ENCODE data around the gene ZNF566. TPM values are rescaled to one million over a fixed set of nuclear protein-coding genes. Genes with fewer than 3 reads are reported as not detected.
A peak's percentile ranks its signal among the peaks of the same experiment; 100 is the strongest.

ZNF566 gene
- polyA plus RNA-seq, 1 experiment, result 4.9 TPM

DNA sequence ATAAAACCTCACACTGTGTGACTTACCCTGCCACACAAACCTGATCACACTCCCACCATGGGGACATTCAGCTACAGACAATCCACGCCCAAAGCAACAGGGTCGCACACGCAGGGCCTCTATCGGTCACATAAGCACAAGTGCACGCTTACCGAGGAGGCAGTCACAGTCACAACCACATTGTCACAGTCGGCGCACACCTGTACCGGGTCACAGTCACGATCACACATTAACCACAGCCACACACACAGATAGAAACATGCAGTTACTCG, 579 bp downstream of the ZNF566 start:
- CTCF ChIA-PET, result interaction anchor here (0.7 to 1.4 kb wide), 2 partner anchors 10 to 110 kb away, joined by 3 to 11 read pairs; partner anchors contain the start of gene ZFP14
- TF ChIP-seq, protein P1, sequence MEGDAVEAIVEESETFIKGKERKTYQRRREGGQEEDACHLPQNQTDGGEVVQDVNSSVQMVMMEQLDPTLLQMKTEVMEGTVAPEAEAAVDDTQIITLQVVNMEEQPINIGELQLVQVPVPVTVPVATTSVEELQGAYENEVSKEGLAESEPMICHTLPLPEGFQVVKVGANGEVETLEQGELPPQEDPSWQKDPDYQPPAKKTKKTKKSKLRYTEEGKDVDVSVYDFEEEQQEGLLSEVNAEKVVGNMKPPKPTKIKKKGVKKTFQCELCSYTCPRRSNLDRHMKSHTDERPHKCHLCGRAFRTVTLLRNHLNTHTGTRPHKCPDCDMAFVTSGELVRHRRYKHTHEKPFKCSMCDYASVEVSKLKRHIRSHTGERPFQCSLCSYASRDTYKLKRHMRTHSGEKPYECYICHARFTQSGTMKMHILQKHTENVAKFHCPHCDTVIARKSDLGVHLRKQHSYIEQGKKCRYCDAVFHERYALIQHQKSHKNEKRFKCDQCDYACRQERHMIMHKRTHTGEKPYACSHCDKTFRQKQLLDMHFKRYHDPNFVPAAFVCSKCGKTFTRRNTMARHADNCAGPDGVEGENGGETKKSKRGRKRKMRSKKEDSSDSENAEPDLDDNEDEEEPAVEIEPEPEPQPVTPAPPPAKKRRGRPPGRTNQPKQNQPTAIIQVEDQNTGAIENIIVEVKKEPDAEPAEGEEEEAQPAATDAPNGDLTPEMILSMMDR (IDR thresholded peaks at IDR 0.05; ENCODE audit: low read depth, low read length), result no peak
- Histone ChIP-seq H3K27me3 (ENCODE audit: control insufficient read depth, insufficient read depth, low read length) (no peaks in the 10 kb centered on the region), H3K9me3 (ENCODE audit: control insufficient read depth, insufficient read depth, low read length) (peaks cover 19% of the 10 kb centered on the region), H3K4me3 (ENCODE audit: low read depth, low read length) (peak overlapping the region; percentile 99), H3K27ac (ENCODE audit: low read depth, low read length) (peak overlapping the region; percentile 98)
- POLR2A ChIA-PET, result interaction anchor here (0.5 to 2.5 kb wide), 4 partner anchors 10 to 274 kb away, joined by 3 to 17 read pairs (median 7); partner anchors contain the start of genes ZNF146, ZNF260, ZNF529 and ZNF565
- DNase-seq (ENCODE audit: low read depth, low spot score), result no peak

DNA sequence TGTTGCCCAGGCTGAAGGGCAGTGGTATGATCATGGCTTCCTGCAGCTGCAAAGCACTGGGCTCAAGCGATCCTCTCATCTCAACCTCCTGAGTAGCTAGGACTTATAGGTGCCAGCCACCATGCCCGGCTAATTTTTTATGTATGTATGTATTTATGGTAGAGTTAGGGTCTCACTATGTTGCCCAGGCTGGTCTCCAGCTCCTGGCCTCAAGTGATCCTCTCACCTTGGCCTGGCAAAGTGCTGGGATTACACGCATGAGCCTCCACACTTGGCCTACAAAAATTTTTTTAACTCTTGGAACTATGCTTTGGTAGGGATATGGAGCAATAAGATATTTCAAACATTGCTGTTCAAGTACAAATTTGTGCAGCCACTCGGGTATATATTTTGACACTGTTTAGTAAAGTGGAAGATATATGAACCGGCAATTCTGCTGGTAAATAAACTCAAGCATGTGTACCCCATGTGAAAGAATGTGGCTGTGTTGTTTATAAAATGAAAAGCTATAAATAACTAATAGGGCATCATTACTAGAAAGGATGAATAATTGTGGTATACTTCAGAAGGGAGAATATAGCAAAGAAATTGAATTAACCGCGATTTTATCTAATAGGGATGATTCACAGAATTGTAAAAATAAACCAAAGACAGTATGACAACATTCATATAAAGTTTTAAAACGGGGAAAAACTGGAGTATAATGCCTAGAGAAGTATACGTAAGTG, 1.1 kb downstream of the ZNF566 start:
- no peak for DNase-seq (ENCODE audit: low read depth, low spot score)
- TF ChIP-seq, protein P1 (IDR thresholded peaks at IDR 0.05; ENCODE audit: low read depth, low read length), result no peak
- Histone ChIP-seq H3K27ac (ENCODE audit: low read depth, low read length) (peak overlapping the region; percentile 98), H3K9me3 (ENCODE audit: control insufficient read depth, insufficient read depth, low read length) (peaks cover 22% of the 10 kb centered on the region), H3K27me3 (ENCODE audit: control insufficient read depth, insufficient read depth, low read length) (no peaks in the 10 kb centered on the region), H3K4me3 (ENCODE audit: low read depth, low read length) (peak overlapping the region; percentile 99)
- ChIA-PET CTCF (interaction anchor here (1.4 kb wide), 1 partner anchor 9 kb away, joined by 11 read pairs; no protein-coding TSS in a partner anchor), POLR2A (interaction anchor here (0.7 to 2.5 kb wide), 2 partner anchors 40 to 73 kb away, joined by 6 to 17 read pairs; partner anchors contain the start of gene ZNF260)

GRCh38 chr19:36483653-36484052, 5.7 kb downstream of the ZNF566 start:
- TF ChIP-seq, protein P1 (IDR thresholded peaks at IDR 0.05; ENCODE audit: low read depth, low read length), result no peak
- H3K9me3 ChIP-seq (ENCODE audit: control insufficient read depth, insufficient read depth, low read length), result peaks cover 23% of the 10 kb centered on the region
- DNase-seq (ENCODE audit: low read depth, low spot score), result no peak
- no peak overlapping the region for H3K4me3 ChIP-seq (ENCODE audit: low read depth, low read length)
- no peak overlapping the region for H3K27ac ChIP-seq (ENCODE audit: low read depth, low read length)
- ChIA-PET CTCF (interaction anchor here (0.7 kb wide), 1 partner anchor 252 kb away, joined by 3 read pairs; no protein-coding TSS in a partner anchor), POLR2A (no interaction called here)
- no peaks in the 10 kb centered on the region for H3K27me3 ChIP-seq (ENCODE audit: control insufficient read depth, insufficient read depth, low read length)

DNA sequence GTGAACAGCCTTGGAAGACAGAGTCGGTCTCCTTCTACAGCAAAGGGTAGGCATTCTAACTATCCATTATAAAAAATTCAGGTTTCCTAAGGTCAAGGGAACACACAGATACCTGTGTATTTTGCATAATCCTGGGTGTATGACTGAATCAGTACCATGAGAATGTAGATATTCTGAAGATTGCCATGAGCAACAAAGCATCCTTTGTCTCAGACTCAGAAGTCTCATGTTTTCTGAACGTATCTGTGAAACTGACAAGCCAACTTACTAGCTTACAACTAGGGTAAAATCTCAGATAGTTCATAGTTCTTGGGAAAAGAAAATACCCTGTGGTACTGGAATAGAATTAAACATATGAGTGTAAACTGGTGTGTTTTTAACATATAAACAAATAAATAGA, 6.5 kb downstream of the ZNF566 start:
- Histone ChIP-seq H3K27ac (ENCODE audit: low read depth, low read length) (no peak overlapping the region), H3K27me3 (ENCODE audit: control insufficient read depth, insufficient read depth, low read length) (no peaks in the 10 kb centered on the region), H3K4me3 (ENCODE audit: low read depth, low read length) (no peak overlapping the region), H3K9me3 (ENCODE audit: control insufficient read depth, insufficient read depth, low read length) (peaks cover 24% of the 10 kb centered on the region)
- TF ChIP-seq, protein P1 (IDR thresholded peaks at IDR 0.05; ENCODE audit: low read depth, low read length), result no peak
- DNase-seq (ENCODE audit: low read depth, low spot score), result no peak
- POLR2A ChIA-PET, result no interaction called here
- CTCF ChIA-PET, result no interaction called here

DNA sequence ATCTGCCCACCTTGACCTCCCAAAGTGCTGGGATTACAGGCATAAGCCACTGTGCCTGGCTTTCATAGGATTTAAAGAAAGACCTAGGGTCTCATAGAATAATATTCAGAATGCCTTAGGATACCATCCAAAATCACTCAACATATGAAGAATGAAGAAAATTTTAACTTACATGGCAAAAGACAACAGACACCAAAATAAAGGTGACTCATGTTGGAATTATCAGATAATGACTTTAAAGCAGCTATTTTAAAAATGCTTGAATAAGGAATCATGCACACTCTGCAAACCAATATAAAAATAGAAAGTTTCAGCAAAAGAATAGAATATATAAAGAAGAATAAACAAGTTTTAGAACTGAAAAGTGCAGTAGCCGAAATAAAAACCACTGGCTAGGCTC, 29.3 kb downstream of the ZNF566 start:
- ChIA-PET CTCF (no interaction called here), POLR2A (no interaction called here)
- DNase-seq (ENCODE audit: low read depth, low spot score), result no peak
- Histone ChIP-seq H3K9me3 (ENCODE audit: control insufficient read depth, insufficient read depth, low read length) (peaks cover 31% of the 10 kb centered on the region), H3K4me3 (ENCODE audit: low read depth, low read length) (no peak overlapping the region), H3K27me3 (ENCODE audit: control insufficient read depth, insufficient read depth, low read length) (no peaks in the 10 kb centered on the region), H3K27ac (ENCODE audit: low read depth, low read length) (no peak overlapping the region)
- TF ChIP-seq, protein P1 (IDR thresholded peaks at IDR 0.05; ENCODE audit: low read depth, low read length), result no peak
